Measurements from ENCODE around the gene STXBP2.

STXBP2 gene

DNA sequence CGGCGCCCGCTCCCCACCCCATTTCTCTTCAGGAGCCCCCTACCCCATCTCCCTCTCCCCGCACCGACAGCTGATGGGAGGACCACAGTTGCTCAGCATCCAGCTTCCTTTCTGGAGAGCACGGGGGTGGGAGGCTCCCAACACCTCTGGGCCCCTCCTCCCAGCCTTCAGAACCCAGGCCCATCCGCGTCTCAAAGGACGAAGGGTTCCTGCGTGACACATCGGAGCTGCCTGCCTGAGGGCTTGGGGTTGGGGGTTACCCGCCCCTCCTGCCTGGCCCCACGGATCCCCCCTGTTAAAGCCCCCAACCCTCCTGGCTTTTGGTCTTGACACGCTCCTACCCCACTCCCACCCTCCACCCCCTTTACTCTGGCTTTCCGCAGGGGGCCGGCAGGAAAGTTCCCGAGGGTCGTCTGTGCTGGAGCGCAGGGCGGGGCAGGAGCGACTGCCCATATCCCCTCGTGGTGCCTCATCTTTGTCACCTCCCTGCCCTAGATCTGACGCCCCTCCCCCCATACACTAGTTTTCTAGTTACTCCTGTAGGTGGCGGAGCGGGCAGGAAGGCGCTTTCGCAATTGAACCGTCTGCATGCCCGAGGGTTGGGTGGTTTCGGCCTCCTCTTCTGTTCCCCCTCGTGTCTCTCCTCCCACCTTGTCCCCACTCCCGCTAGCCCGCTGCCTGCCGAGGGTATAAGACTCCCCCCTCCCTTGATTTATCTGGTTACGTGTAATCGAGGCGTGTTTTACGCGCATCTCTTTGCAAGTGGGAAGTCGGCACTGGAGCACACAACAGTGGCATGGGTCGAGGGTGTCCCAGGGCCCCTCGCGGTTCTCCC is 44.6 kb downstream of the STXBP2 start:
- DNase-seq: peak; percentile 89

DNA sequence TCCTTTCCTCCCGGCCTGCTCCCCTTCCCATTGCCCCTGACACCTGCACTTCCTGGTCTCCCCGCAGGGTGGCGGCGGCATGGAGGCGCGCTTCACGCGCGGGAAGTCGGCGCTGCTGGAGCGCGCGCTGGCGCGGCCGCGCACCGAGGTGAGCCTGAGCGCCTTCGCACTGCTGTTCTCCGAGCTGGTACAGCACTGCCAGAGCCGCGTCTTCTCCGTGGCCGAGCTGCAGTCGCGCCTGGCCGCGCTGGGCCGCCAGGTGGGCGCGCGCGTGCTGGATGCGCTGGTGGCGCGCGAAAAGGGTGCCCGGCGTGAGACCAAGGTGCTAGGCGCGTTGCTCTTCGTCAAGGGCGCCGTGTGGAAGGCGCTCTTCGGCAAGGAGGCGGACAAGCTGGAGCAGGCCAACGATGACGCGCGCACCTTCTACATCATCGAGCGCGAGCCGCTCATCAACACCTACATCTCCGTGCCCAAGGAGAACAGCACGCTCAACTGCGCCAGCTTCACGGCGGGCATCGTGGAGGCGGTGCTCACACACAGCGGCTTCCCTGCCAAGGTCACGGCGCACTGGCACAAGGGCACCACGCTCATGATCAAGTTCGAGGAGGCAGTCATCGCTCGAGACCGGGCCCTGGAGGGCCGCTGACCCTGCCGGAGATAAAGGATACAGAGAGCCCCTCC is 45.4 kb downstream of the STXBP2 start:
- no peak for DNase-seq

DNA sequence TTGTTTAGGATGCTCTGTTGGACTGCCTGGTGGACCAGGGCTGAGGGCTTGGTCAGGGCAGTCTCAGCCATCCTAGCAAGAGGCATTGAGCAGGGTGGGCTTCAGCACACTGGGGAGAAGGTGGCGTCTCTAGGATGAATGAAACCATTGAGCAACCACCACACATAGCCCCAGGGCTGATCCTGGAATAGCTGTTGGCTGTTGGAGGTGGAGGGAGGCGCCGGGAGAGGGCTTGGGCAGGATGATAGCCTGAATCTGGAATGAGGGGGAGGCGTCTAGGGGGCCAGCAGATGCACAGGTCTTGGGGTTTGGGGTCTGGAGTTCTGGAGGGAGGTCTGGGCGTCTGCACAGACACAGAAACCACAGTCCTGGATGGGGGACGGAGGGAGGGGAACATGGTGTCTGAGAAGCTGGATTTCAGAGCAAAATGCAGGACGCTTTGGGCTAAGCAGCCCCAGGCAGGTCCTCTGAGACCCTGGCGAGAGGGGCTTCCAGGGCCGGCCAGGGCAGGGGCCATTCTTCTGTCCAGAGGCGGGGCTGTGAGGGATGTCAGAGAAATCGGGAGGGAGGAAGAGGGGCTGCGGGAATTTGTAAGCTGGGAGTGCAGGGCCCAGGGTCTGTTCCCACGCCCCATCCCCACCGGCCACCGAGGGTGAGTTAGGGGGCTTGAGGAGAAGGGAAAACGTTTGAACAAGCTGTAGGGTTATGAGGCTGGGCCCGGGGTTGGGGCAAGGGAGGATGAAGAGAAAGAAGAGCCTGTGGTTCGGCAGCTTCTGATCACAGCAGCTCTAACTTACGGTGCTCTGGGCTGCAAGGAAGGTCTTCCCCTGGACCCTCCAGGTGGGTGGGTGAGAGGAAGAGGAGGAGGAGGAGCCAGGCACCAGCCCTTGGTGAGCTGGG is 48.9 kb downstream of the STXBP2 start:
- no peak for DNase-seq

- DNase-seq: no peak
Observed at GRCh38 chr19:7687177-7687576, 50.3 kb downstream of the STXBP2 start.

- DNase-seq: no peak
Observed at GRCh38 chr19:7689165-7689564, 52.3 kb downstream of the STXBP2 start.

DNA sequence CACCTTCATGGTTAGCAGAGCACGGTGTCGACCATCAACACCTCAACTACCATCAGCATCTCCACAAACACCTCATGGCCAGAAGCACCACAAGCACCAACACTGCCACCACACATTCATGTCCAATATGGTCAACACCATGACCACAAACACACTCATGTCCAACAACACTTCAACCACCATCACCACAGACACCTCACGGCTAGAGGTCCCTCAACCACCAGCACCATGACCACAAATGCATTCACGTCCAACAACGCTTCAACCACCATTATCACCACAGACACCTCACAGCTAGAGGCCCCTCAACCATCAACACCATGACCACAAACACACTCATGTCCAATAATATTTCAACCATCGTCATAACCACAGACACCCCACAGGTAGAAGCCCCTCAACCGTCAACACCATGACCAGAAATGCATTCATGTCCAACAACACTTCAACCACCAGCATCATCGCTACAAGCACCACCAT is 53.9 kb downstream of the STXBP2 start:
- DNase-seq: peak; percentile 57

DNA sequence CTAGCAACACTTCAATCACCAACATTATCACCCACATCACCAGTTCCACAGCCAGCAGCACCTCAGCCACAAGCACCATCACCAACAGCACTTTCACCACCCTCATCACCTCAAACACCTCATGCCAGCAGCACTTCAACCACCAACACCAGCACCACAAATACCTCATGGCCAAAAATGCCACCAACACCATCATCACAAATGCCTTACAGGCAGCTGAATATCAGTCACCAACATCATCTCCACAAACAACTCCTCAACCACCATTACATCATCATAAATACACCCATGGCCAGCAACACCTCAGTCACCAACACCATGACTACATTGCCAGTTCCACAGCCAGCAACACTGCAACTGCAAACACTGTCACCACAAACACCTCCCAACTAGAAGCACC is 54.6 kb downstream of the STXBP2 start:
- DNase-seq: peak; percentile 53

GRCh38 chr19:7692417-7693088 is 55.6 kb downstream of the STXBP2 start:
- DNase-seq: peak; percentile 56

DNA sequence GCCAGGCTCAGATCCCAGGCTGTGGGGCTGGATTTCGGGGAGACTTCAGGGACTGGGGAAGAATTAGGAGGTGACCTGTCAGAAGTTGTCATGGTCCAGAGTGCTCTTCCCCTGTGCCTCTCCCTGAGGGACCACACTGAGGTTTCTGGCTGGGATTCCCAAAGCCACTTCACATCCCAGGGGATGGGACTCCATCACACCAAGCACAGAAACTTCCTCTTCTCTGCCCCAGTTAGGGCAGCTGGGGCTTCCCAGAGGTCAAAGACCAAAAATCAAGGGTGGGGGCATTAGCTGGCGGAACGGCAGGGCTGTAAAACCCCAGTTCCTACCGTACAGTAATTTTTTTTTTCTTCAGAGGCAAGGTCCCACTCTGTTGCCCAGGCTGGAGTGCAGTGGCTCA is 57.6 kb downstream of the STXBP2 start:
- no peak for DNase-seq

Data from CD4-positive, alpha-beta T cell treated with Interleukin-21 for 1 hour (primary cell).